ENCODE results near the gene LYZL2. TPM values are rescaled to one million over a fixed set of nuclear protein-coding genes. Genes with fewer than 3 reads are reported as not detected.
"Not testable (repeated sequence)": the region's sequence is repeated elsewhere in the genome, so short reads cannot be mapped to it uniquely, and the experiment has no call there.

The LYZL2 gene
- total RNA-seq, 1 donor from 2014 or later, result not detected

DNA sequence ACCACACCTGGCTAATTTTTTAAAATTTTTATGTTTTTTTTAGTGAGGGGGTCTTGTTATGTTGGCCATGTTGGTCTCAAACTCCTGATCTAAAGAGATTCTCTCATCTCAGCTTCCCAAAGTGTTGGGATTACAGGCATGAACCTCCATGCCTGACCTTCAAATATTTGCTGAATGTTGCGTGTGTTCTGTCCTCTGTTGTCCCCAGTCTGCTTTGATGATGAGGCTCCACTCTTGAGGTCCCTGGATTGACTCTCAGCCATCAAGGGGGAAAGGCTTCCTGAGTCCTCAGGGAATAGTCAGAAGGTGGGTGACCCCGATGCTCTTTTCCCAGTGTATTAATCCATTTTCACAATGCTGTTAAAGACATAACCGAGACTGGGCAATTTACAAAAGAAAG is 26.0 kb downstream of the LYZL2 start:
- TF ChIP-seq, protein P1, sequence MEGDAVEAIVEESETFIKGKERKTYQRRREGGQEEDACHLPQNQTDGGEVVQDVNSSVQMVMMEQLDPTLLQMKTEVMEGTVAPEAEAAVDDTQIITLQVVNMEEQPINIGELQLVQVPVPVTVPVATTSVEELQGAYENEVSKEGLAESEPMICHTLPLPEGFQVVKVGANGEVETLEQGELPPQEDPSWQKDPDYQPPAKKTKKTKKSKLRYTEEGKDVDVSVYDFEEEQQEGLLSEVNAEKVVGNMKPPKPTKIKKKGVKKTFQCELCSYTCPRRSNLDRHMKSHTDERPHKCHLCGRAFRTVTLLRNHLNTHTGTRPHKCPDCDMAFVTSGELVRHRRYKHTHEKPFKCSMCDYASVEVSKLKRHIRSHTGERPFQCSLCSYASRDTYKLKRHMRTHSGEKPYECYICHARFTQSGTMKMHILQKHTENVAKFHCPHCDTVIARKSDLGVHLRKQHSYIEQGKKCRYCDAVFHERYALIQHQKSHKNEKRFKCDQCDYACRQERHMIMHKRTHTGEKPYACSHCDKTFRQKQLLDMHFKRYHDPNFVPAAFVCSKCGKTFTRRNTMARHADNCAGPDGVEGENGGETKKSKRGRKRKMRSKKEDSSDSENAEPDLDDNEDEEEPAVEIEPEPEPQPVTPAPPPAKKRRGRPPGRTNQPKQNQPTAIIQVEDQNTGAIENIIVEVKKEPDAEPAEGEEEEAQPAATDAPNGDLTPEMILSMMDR (conservative IDR thresholded peaks at IDR 0.05), result no peak
- no peak overlapping the region for H3K27ac Mint-ChIP-seq (ENCODE audit: unreplicated experiment)
- H3K9me3 Mint-ChIP-seq, result peaks cover 6% of the 10 kb centered on the region
- H3K4me3 Mint-ChIP-seq, result no peak overlapping the region
- H3K36me3 Mint-ChIP-seq (ENCODE audit: low read depth), result peaks cover 3% of the 10 kb centered on the region
- H3K27me3 Mint-ChIP-seq (ENCODE audit: low read depth), result no peaks in the 10 kb centered on the region
- peaks cover 32% of the 10 kb centered on the region for H3K4me1 Mint-ChIP-seq
- DNase-seq (ENCODE audit: low read depth, low spot score), result no peak

DNA sequence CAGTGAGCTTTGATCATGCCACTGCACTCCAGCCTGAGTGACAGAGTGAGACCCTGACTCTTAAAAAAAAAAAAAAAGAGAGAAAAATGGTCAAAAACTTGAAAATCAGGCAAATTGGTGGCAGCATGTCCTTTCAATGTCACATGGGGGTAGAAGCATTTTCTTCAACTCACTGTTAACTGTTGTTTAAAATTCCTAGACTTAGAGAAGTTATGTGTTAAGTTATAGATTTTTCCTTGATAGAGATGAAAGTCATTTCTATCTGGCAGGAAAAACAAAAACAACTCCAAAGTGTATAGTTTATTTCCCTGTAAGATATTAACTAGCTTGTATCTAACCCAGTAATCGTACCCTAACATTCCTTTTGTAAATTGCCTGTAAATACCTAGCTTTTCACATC is 26.8 kb downstream of the LYZL2 start:
- Mint-ChIP-seq H3K9me3 (peaks cover 6% of the 10 kb centered on the region), H3K4me3 (no peak overlapping the region), H3K27me3 (ENCODE audit: low read depth) (no peaks in the 10 kb centered on the region), H3K27ac (ENCODE audit: unreplicated experiment) (no peak overlapping the region), H3K4me1 (peaks cover 41% of the 10 kb centered on the region), H3K36me3 (ENCODE audit: low read depth) (peaks cover 3% of the 10 kb centered on the region)
- TF ChIP-seq, protein P1 (conservative IDR thresholded peaks at IDR 0.05), result no peak
- DNase-seq (ENCODE audit: low read depth, low spot score), result no peak

DNA sequence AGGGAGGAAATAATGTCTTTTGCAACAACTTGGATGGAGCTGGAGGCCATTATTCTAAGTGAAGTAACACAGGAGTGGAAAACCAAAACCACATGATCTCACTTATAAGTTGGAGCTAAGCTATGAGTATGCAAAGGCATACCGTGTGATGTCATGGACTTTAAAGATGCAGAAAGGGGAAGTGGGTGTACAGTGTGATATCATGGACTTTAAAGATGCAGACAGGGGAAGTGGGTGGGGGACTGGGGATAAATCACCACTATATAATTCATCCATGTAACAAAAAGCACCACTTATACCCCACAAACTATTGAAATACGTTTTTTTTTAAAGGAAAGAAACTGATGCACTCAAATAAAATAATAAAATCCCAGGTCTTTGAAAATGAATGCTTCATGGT is 29.5 kb downstream of the LYZL2 start:
- Mint-ChIP-seq H3K9me3 (peaks cover 6% of the 10 kb centered on the region), H3K4me1 (peaks cover 47% of the 10 kb centered on the region), H3K27ac (ENCODE audit: unreplicated experiment) (no peak overlapping the region), H3K36me3 (ENCODE audit: low read depth) (peaks cover 3% of the 10 kb centered on the region), H3K4me3 (no peak overlapping the region), H3K27me3 (ENCODE audit: low read depth) (no peaks in the 10 kb centered on the region)
- no peak for DNase-seq (ENCODE audit: low read depth, low spot score)
- TF ChIP-seq, protein P1 (conservative IDR thresholded peaks at IDR 0.05), result no peak

DNA sequence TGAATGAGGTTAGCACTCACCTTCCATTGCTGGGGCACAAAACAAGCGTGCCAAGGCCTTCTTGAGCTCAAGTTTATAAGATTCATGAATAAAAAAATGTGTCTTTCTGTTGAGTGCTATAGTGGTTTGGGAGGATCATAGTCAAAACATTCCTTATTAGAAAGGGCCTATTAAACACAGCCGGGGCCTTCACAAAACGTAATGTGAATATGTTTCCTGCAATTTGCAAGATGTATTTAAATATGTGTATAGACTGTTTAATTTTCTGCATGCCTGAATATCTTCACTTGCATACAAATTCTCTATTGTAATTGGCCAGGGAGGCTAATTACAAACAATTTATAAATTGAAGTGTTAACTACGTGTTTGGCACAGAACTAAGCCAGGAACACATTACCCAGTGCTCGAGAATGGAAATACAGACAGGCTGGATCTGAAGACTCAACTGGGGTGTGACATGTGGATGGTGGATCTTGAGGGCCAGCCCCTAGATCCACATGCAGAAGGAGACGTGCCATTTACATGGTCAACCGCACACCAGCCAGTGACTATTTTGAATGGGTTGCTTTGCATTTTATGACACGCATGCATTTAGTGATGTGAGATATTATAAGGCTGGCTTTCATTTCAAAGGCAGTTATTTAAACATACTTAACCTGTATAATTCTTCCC is 31.3 kb downstream of the LYZL2 start:
- Mint-ChIP-seq H3K9me3 (peaks cover 2% of the 10 kb centered on the region), H3K27me3 (ENCODE audit: low read depth) (no peaks in the 10 kb centered on the region), H3K4me1 (peaks cover 38% of the 10 kb centered on the region), H3K36me3 (ENCODE audit: low read depth) (no peaks in the 10 kb centered on the region), H3K4me3 (no peak overlapping the region), H3K27ac (ENCODE audit: unreplicated experiment) (no peak overlapping the region)
- DNase-seq (ENCODE audit: low read depth, low spot score), result no peak
- TF ChIP-seq, protein P1 (conservative IDR thresholded peaks at IDR 0.05), result no peak

DNA sequence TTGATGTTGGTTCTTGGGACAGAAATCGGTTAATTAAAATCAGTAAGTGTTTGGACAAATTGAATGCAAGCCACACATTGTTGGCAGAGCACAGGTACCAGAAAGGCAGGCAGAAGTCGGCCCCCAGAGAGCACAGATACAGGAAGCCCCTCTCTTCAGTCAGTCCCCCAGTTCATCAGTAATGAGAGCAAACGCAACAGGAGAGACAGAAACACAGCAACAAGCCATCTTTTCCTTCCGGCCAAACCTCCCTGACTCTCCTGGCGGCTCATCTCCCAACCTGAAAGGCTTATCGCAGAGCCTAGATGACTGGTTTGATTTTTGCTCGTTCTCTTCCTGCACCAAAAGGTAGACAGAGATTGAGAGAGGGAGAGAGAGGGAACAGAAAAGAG is 32.1 kb downstream of the LYZL2 start:
- H3K27ac Mint-ChIP-seq (ENCODE audit: unreplicated experiment), result peak overlapping the region; percentile 57
- H3K9me3 Mint-ChIP-seq; H3K27me3 Mint-ChIP-seq (ENCODE audit: low read depth); DNase-seq (ENCODE audit: low read depth, low spot score); H3K36me3 Mint-ChIP-seq (ENCODE audit: low read depth): not testable (repeated sequence)
- H3K4me3 Mint-ChIP-seq, result peak overlapping the region; percentile 67
- peaks cover 38% of the 10 kb centered on the region for H3K4me1 Mint-ChIP-seq

DNA sequence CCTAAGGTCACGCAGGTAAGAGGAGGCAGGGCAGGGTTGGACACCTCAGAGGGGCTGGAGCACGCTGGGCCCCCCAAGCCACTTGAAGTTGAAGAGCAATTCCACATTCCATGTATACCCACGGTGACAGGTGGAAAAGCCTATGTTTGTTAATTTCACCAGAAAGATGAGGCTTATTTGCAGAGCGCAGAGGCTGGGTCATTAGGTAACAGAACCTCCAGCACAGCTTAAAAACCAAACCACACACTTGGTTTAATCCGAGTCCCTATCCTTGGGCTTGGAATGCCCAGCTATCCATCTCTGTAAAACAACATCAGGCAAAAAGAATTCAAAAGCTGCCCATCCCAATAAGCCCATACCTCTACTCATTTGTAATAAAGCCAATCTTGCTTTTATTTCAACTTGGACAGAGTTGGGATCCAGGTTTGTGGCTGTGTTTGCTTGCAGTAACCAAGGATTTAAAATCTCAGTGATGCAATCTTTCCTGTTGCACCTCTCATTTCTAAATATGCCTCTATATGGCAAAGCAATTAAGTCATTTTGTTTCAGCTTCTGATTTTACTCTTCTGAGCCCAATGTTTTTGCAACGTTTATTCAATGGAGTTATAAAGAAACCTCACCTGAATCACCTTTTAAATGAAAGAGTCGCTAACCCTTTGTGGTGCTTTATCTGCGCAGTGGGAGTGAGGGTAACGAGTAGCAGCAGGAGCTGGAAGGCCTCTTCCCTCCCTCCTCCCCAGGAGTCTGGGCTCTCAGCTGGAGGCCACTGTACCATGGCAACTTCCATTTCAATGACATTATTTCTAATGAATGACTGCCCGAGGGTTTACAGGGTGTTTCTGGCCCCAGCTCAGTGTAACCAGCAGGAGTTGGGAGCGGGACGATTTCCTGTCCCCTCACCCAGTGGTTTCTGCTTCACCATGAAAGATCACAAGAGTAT is 32.8 kb downstream of the LYZL2 start:
- DNase-seq (ENCODE audit: low read depth, low spot score); H3K27me3 Mint-ChIP-seq (ENCODE audit: low read depth); H3K36me3 Mint-ChIP-seq (ENCODE audit: low read depth); H3K9me3 Mint-ChIP-seq: not testable (repeated sequence)
- H3K4me1 Mint-ChIP-seq, result peaks cover 38% of the 10 kb centered on the region
- H3K4me3 Mint-ChIP-seq, result peak overlapping the region; percentile 67
- peak overlapping the region; percentile 57 for H3K27ac Mint-ChIP-seq (ENCODE audit: unreplicated experiment)

Measured in neural crest cell (in vitro differentiated cells).